ENCODE data around the gene TBX20.

- no peak for TF ChIP-seq CTCF (IDR thresholded peaks at IDR 0.05; ENCODE audit: insufficient read depth, low read depth, low read length)
- peak; percentile 88 for TF ChIP-seq EZH2 (IDR thresholded peaks at IDR 0.05; ENCODE audit: insufficient read depth, low read length)
Measured at GRCh38 chr7:35261476-35262285, 7.8 kb upstream of the TBX20 start.

Measured in astrocyte (in vitro differentiated cells and primary cell).